HG03460 (cell line): ENCODE results near the gene SDHD.

Experiments
- ATAC-seq: cut with Tn5 transposase; IDR thresholded peaks from one replicate; pipeline ENCODE4 v1.9.1; 2021; ENCODE audit not compliant: unreplicated experiment

The SDHD gene

DNA sequence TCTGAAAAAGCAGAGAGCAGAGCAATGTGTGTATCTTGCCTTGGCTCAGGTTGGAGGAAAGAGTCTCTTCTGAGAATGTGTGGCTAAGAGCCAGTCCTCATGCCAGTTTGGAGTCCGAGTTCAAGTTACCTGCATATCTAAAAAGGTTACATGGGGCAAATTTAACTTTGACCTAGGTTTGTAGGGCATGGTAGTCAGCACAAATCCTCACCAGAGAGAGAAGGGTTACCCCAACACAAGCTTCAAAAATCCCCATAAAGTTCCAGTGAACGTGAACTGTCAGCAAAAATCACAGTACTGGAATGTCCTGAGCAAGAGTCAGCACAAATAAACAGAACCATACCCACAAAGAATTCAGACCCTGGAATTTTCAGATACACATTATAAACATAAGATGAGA is 13.8 kb downstream of the SDHD start:
- no peak for ATAC-seq

DNA sequence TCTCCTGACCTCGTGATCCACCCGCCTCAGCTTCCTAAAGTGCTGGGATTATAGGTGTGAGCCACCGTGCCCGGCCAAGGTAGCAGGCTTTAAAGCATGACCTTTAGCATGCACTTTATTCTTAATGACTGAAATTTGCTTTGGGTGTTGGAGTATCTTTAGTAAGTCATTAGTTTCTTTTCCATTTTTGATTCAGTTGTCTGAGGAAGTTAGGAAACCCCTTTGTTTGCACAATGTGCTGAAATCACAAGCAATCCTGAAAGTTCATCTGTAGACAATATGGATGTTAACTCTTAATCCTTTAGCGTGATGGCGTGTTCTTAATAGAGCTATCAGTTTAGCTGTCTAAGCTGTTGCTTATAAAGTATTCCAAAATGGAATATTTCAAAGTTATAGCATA is 16.8 kb downstream of the SDHD start:
- ATAC-seq = no peak

DNA sequence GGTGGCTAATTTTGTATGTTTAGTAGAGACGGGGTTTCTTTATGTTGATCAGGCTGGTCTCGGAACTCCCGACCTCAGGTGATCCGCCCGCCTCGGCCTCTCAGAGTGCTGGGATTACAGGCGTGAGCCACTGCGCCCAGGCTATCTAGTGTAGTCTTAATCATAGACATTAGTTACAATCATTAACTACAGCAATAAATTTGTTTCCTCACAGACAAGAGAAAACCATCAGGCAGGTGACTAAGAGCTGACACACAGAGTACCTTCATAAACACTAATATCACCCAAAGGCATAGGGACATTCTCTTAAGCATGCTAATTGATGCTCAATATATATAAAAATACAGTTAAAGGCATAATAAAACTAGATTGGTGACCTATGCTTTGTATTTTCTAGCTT is 19.4 kb downstream of the SDHD start:
- no peak for ATAC-seq

DNA sequence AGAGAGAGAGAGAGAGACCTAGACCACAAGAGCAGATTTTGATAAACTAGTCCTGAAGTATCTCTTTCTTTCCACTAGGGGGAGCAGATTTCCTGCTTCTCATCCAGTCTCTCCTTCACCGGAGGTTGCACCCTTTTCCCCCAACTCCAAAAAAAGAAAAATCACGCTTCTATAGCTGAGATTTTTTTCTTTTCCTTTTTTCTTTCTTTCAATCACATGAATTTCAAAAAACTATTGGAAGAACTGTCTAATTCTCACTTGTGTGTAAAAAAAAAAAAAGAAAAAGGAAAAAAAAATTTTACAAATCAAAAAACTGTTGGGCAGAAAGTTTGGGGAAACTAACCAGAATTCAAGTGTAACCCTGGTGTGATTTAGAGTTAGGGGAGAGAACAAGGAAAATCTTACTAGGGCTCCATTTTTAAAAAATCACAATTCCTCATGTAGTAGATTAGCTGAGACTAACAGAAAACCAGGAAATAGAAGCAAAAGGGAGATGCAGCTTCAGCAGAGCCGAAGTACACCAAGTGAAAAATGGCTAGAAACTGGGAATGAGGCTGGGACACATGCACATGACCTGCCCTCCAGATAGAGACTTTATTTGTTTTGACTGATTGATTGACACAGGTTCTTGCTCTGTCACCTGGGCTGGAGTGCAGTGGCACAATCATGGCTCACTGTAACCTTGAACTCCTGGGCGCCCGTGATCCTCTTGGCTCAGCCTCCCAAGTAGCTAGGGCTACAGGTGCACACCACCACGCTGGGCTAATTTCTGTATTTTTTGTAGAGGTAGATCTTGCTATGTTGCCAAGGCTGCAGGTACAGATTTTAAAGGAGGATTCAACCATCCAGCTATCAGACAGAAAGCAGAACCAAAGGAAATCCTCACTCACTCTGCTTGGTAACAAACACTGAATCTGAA is 27.1 kb downstream of the SDHD start:
- ATAC-seq = no peak

DNA sequence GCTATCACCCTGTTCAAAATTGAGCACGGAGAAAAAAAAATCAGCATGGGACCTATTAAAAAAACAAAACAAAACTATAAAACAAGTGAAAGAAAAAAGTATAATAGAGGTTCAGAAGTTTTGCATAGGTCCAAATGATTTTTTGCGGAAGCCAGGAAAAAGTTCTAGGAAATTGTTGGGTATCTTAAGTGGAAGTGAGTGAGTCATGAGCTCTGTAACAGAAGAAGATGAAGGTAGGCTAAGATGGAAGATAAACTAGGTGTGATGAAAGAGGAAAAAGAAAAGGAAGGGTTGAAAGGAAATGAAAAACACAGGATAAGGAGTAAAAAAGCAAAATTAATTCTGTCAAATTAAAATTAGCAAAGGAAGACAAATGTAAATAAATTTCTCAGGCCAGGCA is 27.8 kb downstream of the SDHD start:
- no peak for ATAC-seq

DNA sequence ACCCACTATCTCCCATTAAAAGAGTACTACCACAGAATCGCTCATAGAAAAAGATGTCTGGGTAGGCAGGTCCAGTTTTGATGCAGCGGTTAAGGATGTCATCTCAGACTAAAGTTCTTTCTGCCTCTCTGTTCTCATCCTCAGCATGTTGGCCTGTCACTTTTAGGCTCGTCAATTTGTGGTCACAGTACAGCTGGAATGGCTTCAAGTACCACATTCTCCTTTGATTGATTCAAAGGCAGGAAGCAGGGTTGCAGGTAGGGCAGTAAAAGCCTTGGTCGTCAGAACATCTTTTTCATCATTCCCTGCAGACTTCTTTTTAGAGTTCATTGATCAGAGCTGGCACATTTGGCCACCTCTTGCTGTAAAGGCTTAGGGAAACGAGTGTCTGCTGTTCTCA is 28.7 kb downstream of the SDHD start:
- ATAC-seq = no peak

DNA sequence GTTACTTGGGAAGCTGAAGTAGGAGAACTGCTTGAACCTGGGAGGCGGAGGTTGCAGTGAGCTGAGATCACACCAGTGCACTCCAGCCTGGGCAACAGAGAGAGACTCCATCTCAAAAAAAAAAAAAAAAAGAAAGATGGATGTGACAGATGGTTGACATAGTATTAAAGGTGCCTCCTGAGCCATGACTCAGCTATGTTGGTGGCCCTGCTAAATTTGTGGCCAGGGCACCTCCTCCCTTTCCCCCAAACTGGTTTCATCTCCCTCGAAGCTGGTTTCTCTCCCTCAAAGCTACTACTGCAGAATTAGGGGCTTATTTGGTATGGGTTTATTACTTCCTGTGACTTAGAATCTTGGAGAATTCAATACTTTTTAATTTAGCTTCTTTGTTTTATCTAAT is 31.5 kb downstream of the SDHD start:
- ATAC-seq = no peak

DNA sequence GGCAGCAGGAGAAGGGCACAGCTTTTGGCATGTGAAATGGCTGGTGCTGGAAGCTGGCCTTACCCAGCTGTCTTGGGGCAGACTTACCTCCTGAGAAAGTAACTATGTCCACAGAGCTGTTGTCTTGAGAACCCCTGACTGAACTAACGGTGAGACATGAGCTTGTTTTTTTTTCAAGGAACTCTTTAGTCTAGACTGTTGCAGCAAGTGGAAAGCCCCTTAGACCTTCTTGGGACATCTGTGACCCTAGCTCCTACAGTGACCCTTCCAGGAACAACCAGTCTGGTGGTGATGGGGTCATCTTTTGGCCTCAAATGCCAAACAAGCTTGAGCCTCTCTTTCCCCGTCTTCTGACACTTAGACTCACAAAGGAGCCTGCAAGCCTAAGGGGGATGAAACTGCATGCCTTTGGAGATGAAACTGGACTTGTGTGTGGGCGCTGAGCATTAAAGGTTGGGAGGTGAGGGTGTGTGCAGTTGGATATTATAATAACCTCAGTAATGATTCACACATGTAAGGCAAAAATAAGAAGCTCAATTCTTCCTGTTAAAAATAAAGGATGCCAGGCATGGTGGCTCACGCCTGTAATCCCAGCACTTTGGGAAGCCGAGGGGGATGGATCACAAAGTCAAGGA is 35.4 kb downstream of the SDHD start:
- ATAC-seq = no peak

DNA sequence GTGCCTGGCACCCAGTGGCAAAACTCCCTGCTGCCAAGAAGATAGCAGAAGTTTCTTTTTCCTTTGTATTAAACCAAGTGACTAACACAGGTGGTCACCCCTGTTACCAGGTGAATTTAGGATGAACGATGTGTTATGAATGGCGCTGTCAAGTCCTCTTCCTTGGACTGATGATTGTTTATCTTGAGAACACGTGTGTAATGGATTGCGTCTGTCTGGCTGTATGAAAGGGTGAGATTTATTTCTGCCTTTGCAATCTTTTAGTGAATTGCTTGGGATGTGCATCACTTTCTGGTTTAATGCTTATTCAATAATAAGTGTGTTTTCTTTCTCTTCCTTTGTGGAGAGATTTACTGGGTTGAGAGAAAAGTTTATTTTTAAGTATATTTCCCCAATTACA is 36.5 kb downstream of the SDHD start:
- ATAC-seq = no peak

DNA sequence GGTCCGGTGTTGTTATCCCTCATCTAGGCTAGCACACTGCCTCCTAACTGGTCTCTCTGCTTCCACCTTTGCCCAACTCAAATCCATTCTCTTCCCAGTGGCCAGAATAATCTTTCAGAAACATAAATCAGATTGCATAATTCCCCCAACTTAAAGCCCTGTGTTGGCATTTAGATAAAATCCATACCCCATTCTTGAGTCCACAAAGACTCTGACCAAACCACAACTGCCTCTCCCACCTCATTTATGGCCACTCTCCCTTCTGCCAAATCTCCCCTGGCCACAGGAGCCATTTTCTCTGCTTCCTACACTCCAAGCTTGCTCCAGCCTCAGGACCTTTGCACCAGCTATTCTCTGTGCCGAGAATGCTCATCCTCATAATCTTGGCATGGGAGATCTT is 40.4 kb downstream of the SDHD start:
- no peak for ATAC-seq

DNA sequence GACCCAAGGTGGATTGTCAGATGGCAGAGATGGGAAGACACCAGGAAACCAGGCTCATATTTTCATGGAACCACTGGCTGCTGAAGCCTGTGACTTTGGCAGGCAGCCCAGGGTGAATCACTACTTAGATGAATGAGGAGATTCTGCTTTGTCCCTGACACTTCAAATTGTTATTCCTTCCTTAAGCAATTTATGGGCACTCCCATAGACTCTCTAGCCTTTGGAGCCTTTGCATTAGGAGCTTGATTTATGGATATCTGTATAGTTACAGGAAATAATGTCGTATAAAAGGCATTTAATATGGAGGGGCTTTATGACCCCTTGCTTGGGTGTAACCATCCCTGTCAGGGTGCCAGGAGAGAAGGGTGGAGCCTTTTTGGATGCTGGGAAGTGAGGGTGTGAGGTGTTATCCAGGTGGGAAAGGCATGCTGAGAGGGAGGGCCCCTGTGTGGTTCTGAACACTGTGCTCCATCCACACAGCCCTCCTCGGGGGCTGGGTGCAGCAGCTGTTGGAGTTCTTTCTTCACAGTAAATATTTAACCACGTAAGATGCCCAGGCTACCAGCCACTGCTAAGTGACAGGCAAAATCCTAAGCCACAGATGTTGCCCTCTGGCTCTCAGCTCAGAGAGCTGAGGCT is 41.9 kb downstream of the SDHD start:
- ATAC-seq = no peak

DNA sequence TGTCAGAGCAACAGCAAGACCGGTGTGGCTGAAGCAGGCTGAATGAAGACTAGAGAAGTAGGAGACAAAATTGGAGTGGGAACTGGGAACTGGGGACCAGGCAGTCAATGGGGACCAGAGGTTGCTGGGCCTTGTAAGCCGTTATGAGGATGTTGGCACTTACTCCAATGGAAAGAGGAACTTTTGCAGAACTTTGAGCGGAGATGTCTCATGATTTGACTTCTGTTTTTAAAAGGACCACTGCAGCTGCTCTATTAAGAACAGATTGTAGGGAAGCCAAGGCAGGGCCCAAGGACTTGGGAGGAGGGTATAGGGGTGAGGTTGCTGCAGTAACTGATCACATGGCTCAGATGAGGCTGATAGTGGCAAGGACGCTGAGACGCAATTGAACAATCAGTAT is 43.0 kb downstream of the SDHD start:
- ATAC-seq = no peak

DNA sequence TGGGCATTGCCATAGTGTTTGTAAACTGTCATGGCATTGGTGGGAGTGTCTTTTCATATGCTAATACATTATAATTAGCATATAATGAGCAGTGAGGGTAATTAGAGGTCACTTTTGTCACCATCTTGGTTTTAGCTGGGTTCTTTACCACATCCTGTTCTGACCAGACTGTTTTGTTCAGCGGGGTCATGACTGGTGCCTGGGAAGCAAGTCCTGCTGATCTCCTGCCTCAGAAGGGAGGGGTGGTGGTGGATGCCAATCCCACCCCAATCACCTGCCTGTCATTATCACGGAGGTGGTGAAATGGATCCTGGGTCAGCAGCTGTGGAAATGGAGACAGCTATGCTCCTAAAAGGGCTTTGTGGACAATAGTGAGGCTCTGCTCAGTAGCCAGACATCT is 46.1 kb downstream of the SDHD start:
- ATAC-seq = no peak

DNA sequence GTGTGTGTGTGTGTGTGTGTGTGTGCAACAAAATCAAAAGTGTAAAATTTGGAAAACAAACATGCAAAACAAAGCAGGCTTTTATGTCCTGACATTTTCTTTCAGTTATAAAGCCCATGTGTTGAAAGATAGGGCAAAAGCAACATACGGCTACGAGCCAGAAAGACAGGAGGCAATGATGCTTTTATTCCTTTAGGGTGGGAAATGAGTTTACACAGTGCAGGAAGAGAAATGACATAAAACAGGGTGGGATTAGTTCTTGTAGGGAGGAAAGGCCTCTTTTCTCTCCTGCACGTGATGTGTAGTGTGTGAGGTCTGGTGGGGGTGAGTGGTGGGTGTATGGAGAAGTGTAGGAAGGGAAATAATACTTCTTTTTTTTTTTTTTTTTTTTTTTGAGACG is 47.8 kb downstream of the SDHD start:
- no peak for ATAC-seq

DNA sequence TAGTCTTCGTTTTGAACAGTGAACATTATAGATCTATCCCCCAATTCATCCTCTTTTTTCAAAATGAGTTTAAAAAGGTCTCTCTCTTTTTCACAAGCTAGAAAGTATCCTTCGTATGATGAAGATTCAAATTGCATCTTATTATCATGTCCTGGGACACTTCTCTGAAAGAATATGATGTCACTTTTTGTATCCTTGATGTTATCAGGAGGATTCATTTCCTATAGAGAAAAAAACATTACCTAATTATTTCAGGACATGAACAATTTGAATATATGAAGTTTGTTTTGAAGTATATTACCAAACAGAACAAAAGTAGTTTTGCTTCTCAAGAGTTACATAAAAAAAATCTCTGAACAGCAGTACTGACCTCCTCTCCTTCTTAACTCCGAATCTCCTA is 56.9 kb downstream of the SDHD start:
- ATAC-seq = no peak
